K562 (cell line): ENCODE data around the gene TMEM131. TPM values are rescaled to one million over a fixed set of nuclear protein-coding genes. Genes with fewer than 3 reads are reported as not detected.
A peak's percentile ranks its signal among the peaks of the same experiment; 100 is the strongest.

Source experiments
- CBFA2T2 ChIP-seq: fragments of 450-650 bp; conservative IDR thresholded peaks from 2 replicates; pipeline ENCODE4 v1.6.1; 2017; ENCODE audit warnings: mild to moderate bottlenecking
- CREB1 ChIP-seq, 2 experiments: sonication (generic) in 1 of 2; formaldehyde crosslinking in 1 of 2; IDR thresholded peaks; 2 replicates each; pipeline versions ENCODE4 v1.6.1 to v1.8.0; 2012 to 2022; ENCODE audit warnings: inconsistent platforms in 1 of 2, mild to moderate bottlenecking in 1 of 2, missing genetic modification reagents in 1 of 2, moderate library complexity in 1 of 2
- CXXC5 ChIP-seq: fragments of 250-450 bp; sonication (Bioruptor Pico); IDR thresholded peaks from 2 replicates; pipeline ENCODE4 v1.8.0; 2022; ENCODE audit warnings: inconsistent platforms, mild to moderate bottlenecking, moderate library complexity
- DPF2 ChIP-seq: fragments of 450-650 bp; IDR thresholded peaks from 2 replicates; pipeline ENCODE4 v1.6.1; 2016
- MAZ ChIP-seq, 2 experiments: fragments of 450-650 bp in 1 of 2; sonication (generic) in 1 of 2; formaldehyde crosslinking; IDR thresholded peaks in 1 of 2; conservative IDR thresholded peaks in 1 of 2; 2 replicates each; pipeline versions ENCODE4 v1.4.0 to v1.5.0; 2020; ENCODE audit warnings: mild to moderate bottlenecking in 1 of 2, missing genetic modification reagents in 1 of 2
- OTX1 ChIP-seq: fragments of 450-650 bp; formaldehyde crosslinking; IDR thresholded peaks from 2 replicates; pipeline ENCODE4 v1.4.0; 2022; ENCODE audit warnings: mild to moderate bottlenecking
- TAF1 ChIP-seq: IDR thresholded peaks from 2 replicates; pipeline ENCODE4 v1.6.1; 2011; ENCODE audit warnings: mild to moderate bottlenecking, low read length, moderate library complexity; ENCODE audit not compliant: insufficient read depth, control insufficient read depth, severe bottlenecking; ENCODE audit errors: extremely low read depth
- TFAP4 ChIP-seq: sonication (generic); formaldehyde crosslinking; IDR thresholded peaks from 2 replicates; pipeline ENCODE4 v1.8.0; 2022; ENCODE audit warnings: missing genetic modification reagents, mild to moderate bottlenecking, moderate library complexity, borderline replicate concordance
- ZBTB17 ChIP-seq: fragments of 450-650 bp; formaldehyde crosslinking; IDR thresholded peaks from 2 replicates; pipeline ENCODE4 v1.4.0; 2020; ENCODE audit warnings: mild to moderate bottlenecking
- ZBTB33 ChIP-seq: sonication (generic); formaldehyde crosslinking; IDR thresholded peaks from 2 replicates; pipeline ENCODE4 v1.8.1; 2023; ENCODE audit warnings: mild to moderate bottlenecking, missing genetic modification reagents
- ZBTB8A ChIP-seq: fragments of 450-650 bp; IDR thresholded peaks from 2 replicates; pipeline ENCODE4 v1.6.1; 2018; ENCODE audit warnings: mild to moderate bottlenecking, moderate library complexity; ENCODE audit not compliant: partially characterized antibody
- ZNF12 ChIP-seq: sonication (generic); formaldehyde crosslinking; IDR thresholded peaks from 2 replicates; pipeline ENCODE4 v1.4.0; 2020; ENCODE audit warnings: mild to moderate bottlenecking, missing genetic modification reagents
- polyA plus RNA-seq, 8 experiments: library from polyadenylated mRNA; depleted of rRNA in 4 of 8; stranded (reverse) in 5 of 8; unstranded in 3 of 8; fragments of >200 nt; fragmentation: Nextera tagmentation in 2 of 8; fragmentation: Illumina TruSeq in 1 of 8; extraction: Ambion mirVana in 2 of 8; extraction: Trizol in 1 of 8; gene quantifications; 2 replicates each; pipeline versions ENCODE4 v1.2.1 to v1.2.3, GENCODE V29; 2011 to 2014; ENCODE audit warnings: inconsistent platforms in 1 of 8, missing spikeins in 1 of 8
- total RNA-seq, 7 experiments: library from RNA; depleted of rRNA in 6 of 7; stranded (reverse); fragments of >200 nt in 6 of 7; fragmentation: Illumina TruSeq in 2 of 7; extraction: Trizol in 2 of 7; gene quantifications; 2 replicates each; pipeline versions ENCODE4 v1.2.1 to v1.2.3, GENCODE V29; 2011 to 2021; ENCODE audit warnings: low replicate concordance in 1 of 7
- TF ChIP-seq, protein P1 (sequence below), 2 experiments: IDR thresholded peaks; 2 replicates each; pipeline ENCODE4 v1.6.1; 2012; ENCODE audit warnings: improper control_type of control experiment in 2 of 2, low read depth in 2 of 2, low read length in 2 of 2, borderline replicate concordance in 1 of 2
- TF ChIP-seq, protein P2 (sequence below), 3 experiments: fragments of 200-800 bp in 1 of 3; fragments of 250-450 bp in 1 of 3; fragments of 450-650 bp in 1 of 3; sonication (Bioruptor Pico) in 1 of 3; sonication (Bioruptor generic) in 1 of 3; formaldehyde crosslinking in 1 of 3; IDR thresholded peaks; 2 replicates each; pipeline versions ENCODE4 v1.6.1 to v1.8.0; 2016 to 2022; ENCODE audit warnings: mild to moderate bottlenecking in 2 of 3, missing genetic modification characterization in 2 of 3, missing compliant biosample characterization in 1 of 3, moderate library complexity in 1 of 3

TMEM131 gene
- total and polyA plus RNA-seq, 9 of the 15 experiments (the other 6 are each of a cell fraction or from before 2014, with no cell fraction given), result 2.5 to 21.1 (median 12.4) TPM

- TF ChIP-seq, protein P1, sequence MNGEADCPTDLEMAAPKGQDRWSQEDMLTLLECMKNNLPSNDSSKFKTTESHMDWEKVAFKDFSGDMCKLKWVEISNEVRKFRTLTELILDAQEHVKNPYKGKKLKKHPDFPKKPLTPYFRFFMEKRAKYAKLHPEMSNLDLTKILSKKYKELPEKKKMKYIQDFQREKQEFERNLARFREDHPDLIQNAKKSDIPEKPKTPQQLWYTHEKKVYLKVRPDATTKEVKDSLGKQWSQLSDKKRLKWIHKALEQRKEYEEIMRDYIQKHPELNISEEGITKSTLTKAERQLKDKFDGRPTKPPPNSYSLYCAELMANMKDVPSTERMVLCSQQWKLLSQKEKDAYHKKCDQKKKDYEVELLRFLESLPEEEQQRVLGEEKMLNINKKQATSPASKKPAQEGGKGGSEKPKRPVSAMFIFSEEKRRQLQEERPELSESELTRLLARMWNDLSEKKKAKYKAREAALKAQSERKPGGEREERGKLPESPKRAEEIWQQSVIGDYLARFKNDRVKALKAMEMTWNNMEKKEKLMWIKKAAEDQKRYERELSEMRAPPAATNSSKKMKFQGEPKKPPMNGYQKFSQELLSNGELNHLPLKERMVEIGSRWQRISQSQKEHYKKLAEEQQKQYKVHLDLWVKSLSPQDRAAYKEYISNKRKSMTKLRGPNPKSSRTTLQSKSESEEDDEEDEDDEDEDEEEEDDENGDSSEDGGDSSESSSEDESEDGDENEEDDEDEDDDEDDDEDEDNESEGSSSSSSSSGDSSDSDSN (IDR thresholded peaks at IDR 0.05; ENCODE audit: borderline replicate concordance in 1 of 2, low read depth in 2 of 2, low read length in 2 of 2), result peak in 1 of 2 experiments; percentile 21; a peak in 2 of 4 replicates
- TF ChIP-seq CREB1 (IDR thresholded peaks at IDR 0.05), result peak; percentile 85
- TF ChIP-seq CREB1 (CRISPR knock-in tag; IDR thresholded peaks at IDR 0.05), result peak; percentile 91
- 0 out of 2 replicates have a peak, but pooled peaks have one; percentile 18 for TF ChIP-seq DPF2
- no peak for TF ChIP-seq ZBTB8A
- TF ChIP-seq MAZ (CRISPR knock-in tag; conservative IDR thresholded peaks at IDR 0.05 in 1 of 2, IDR thresholded peaks at IDR 0.05 in 1 of 2), result peak; percentile 73 to 82; a peak in 3 of 4 replicates
- peak; percentile 86 for TF ChIP-seq TFAP4 (CRISPR knock-in tag)
- TF ChIP-seq CXXC5, result peak; percentile 100
- peak; percentile 24; the same call in 1 of the 2 replicates for TF ChIP-seq ZNF12 (CRISPR knock-in tag)
- TF ChIP-seq ZBTB17, result peak; percentile 56
- 0 out of 2 replicates have a peak, but pooled peaks have one; percentile 38 for TF ChIP-seq OTX1 (CRISPR knock-in tag)
- peak; percentile 76 for TF ChIP-seq CBFA2T2
- TF ChIP-seq, protein P2, sequence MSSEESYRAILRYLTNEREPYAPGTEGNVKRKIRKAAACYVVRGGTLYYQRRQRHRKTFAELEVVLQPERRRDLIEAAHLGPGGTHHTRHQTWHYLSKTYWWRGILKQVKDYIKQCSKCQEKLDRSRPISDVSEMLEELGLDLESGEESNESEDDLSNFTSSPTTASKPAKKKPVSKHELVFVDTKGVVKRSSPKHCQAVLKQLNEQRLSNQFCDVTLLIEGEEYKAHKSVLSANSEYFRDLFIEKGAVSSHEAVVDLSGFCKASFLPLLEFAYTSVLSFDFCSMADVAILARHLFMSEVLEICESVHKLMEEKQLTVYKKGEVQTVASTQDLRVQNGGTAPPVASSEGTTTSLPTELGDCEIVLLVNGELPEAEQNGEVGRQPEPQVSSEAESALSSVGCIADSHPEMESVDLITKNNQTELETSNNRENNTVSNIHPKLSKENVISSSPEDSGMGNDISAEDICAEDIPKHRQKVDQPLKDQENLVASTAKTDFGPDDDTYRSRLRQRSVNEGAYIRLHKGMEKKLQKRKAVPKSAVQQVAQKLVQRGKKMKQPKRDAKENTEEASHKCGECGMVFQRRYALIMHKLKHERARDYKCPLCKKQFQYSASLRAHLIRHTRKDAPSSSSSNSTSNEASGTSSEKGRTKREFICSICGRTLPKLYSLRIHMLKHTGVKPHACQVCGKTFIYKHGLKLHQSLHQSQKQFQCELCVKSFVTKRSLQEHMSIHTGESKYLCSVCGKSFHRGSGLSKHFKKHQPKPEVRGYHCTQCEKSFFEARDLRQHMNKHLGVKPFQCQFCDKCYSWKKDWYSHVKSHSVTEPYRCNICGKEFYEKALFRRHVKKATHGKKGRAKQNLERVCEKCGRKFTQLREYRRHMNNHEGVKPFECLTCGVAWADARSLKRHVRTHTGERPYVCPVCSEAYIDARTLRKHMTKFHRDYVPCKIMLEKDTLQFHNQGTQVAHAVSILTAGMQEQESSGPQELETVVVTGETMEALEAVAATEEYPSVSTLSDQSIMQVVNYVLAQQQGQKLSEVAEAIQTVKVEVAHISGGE (CRISPR knock-in tag; IDR thresholded peaks at IDR 0.05), result peak in 2 of 3 experiments; percentile 25 to 87; a peak in 2 of 6 replicates
- peak; percentile 52; the same call in 1 of the 2 replicates for TF ChIP-seq ZBTB33 (CRISPR knock-in tag)
- peak; percentile 83 for TF ChIP-seq TAF1
Measured at GRCh38 chr2:97995734-97996624, at the start of gene TMEM131 (continued).
